HG02943 (cell line): ENCODE measurements around the gene DSCAML1.
"Not testable (repeated sequence)": the region's sequence is repeated elsewhere in the genome, so short reads cannot be mapped to it uniquely, and the experiment has no call there.

ENCODE experiments used
- ATAC-seq: cut with Tn5 transposase; IDR thresholded peaks from one replicate; pipeline ENCODE4 v1.9.1; 2021; ENCODE audit warnings: mild to moderate bottlenecking, low read depth, moderate library complexity; ENCODE audit not compliant: unreplicated experiment

The DSCAML1 gene

DNA sequence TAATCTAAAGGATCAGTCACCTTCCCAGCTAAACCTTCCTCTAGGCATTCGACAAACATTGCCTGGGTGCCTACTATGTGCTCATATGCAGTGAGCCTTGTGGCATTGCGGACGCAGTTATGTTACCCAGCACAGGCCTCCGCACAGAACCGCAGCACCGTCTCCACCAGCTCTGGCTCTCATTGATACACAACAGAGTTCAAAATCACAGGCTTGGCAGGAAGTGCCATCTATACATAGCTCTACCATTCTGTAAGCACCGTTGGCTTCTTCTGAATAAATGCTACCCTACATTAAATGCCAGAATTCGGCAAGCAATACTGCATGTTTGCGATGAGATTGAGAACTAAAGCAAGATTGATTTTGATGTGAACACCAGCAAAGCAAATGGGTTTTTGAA lies 31.0 kb downstream of the DSCAML1 start:
- no peak for ATAC-seq

DNA sequence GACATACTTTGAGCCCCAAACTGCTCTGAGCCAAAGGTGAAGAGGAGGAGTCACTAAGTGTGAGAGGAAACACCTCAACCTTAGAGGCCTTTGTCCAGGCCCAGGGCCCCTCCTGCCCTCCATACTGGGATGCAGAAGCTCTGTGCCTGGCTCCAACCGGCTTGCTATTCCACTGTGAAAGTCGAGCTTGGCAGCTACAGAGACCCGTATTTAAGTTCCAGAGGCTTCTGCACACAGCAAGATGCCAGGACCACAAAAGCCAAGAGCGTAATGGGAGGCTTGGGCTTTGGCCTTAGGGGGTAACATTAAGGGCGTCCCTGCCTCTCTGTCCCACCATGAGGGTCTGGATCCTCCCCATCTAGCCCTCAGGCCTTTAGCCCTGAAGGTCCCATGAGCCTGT lies 31.9 kb downstream of the DSCAML1 start:
- no peak for ATAC-seq

DNA sequence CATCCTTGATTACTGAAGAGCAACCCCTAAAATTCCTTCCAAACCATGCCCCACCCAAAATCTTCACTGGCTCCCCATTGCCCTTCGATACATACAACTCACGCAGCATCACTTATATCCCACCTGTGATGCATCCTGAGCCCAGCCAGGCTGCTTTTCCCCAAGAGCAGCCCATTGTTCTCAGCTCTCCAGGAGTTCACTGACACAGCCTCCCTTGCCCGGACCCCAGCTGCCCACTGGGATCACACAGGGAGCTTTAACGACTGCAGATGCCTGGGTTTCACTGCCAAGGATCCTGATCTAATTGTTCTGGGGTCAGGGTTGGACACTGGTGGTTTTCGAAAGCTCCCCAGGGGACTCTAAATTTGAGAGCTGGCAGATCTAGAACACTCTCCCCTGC lies 33.6 kb downstream of the DSCAML1 start:
- ATAC-seq = not testable (repeated sequence)

DNA sequence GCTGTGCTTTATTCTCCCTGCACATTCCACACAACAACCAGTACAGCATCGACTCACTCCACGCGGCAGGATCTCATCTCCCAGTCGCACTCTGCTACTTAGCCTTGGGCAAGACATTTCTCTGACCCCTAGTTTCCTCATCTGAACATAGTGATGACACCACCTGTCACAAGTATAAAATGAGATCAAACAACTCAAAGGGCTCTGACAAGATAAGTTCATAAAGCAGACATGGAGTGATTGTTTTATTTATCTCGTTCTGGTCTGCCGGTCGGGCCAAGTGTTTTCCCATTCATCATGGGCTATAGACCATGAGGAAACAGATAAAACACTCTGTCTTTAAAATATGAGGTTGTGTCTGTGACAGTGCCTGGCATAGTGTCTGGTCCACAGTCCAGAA lies 35.0 kb downstream of the DSCAML1 start:
- ATAC-seq = no peak

DNA sequence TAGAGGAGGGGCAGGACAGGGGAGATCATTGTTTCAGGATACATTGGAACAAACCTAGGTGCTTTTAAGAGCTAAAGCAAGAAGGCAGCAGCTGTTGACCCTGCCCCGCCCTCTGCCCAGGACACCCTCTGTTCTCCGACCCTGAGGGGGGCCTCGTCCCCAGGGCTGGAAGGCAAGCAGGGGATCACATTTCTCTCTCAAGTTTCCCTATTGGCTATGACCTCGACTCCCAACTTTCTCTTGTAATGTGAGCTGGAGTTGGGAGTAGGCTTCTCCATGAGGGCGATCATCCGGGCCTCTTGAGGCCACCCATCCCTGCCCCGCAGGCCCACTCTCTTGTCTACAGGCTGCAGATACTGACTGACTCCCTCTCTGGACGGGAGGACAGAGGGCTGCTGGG lies 37.7 kb downstream of the DSCAML1 start:
- no peak for ATAC-seq

DNA sequence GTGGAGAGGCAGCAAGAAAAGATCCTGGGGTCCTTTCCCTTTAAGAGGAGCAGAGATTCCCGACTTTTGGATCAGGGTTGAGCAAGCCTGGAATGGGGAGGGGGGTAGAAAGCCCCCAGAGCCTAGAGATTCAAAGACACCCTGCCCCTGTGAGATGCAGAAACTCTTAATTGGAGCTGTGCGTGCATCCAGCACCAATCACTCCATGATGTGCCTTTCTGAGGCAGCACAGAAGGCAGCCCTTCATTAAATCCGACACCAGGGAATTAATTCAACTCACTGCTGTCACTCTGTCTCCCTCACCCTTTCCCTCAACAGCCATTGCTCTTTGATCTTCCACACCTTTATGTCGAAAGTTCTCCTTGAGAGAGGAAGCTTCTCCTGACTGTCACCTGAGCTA lies 43.0 kb downstream of the DSCAML1 start:
- ATAC-seq = no peak

DNA sequence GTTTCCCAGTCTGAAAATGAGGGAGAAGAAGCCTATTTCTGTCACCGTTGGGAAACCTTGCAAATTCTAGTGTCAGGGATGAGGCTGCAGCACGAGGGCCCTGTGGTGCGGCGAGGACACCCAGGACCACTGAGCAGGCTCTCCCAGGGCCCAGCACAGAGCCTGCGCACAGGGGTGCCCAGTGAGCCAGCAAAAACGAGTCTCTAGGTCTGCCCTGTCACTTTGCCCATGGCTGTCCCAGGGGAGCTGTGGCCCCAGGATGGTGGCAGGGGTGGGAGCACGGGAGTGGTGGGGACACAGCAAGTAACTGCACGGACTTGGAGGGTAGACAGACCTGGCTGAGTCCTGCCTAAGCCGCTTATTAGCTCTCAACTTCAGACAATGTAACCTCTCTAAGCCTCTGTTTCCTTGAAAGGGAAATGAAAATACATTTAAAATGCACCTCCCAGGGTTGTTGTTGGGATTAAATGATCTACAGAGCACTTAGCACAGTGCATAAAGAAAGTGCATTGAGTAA lies 44.2 kb downstream of the DSCAML1 start:
- ATAC-seq = no peak

DNA sequence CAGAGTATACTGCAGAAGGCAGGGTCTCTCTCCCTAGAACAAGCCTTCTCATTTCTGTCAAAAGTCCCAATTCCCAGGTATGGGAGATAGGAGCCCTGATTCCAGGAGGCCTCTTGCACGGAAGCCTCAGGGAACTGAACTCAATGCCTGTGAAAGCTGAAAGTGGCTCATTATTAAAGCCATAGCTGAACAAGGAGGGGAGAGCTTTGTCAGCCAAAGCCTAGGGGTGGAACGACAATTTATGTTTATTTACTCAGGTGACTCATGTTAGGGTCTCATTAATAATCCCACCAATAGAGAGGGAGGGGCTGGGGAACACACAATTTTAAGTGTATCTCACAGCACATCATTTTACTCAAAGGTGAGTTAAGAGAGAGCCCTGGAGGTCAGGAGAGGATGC lies 44.9 kb downstream of the DSCAML1 start:
- ATAC-seq = no peak

DNA sequence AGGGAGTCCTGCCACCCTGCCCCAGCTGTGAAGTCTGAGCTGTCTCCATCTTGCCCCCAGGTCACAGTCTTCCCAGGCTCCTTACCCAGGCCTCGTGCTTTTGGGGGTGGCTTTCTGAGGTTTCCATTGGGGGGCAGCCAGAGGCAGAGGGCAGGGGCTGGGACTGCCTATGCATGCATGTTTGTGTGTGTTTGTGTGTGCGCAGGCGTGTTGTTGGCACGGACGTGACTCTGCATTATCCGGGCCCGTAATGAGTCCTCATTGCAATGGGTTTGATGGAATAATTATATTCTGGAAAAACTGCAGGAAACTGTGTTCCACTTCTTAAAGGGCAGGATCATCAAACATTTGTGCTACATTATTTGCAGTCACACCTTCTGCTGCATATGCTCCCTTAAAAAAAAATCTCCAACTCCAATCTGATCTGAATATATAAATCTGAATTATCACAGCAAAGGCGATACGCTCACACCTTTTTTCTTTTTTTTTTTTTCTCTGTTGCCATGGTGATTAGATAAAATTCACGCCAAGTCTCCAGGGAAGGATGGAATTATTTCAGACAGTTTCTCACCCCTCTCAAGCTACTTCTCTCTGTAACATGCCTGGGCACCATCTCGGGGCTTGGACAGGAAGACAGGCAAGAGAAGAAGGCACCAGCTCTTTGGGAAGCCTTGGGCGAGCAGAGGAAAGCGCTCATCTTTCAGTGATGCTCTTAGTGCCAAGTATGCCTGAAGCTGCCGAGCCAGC lies 45.9 kb downstream of the DSCAML1 start:
- no peak for ATAC-seq

DNA sequence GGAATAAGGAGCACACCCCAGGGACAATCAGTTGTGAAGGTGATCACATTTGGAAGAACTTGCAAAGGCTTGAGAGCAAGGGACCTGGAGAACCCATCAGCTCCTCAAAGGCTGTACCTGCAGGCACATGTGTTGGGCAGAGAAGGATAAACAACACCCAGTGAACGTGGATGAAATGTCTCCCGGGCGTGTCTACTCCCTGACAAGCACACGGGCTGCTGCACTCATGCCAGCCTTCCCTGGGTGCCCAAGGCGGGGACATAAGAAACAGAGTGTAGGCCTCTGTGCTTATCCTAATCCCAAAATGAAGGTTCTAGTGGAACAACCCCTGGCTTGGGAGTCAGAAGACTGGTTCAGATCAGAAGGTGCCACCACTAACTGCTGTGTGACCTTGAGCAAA lies 46.7 kb downstream of the DSCAML1 start:
- no peak for ATAC-seq

DNA sequence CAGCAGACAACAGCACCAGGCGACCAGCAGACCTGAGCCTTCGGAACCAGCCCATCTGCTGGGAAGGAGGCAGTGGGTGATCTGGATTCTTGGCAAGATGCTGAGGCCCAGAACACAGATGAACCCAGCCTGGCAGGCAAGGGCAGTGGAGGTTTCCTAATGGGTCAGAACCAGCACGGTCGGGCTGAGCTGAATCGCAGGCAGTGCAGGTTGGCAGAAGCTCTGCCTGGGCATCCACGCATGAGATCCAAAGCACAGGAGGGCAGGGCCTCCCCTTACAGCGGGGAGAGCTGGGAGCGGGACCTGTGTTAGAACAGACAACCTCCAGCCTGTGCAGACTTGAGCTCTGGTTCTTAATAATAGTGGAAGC lies 47.5 kb downstream of the DSCAML1 start:
- no peak for ATAC-seq

DNA sequence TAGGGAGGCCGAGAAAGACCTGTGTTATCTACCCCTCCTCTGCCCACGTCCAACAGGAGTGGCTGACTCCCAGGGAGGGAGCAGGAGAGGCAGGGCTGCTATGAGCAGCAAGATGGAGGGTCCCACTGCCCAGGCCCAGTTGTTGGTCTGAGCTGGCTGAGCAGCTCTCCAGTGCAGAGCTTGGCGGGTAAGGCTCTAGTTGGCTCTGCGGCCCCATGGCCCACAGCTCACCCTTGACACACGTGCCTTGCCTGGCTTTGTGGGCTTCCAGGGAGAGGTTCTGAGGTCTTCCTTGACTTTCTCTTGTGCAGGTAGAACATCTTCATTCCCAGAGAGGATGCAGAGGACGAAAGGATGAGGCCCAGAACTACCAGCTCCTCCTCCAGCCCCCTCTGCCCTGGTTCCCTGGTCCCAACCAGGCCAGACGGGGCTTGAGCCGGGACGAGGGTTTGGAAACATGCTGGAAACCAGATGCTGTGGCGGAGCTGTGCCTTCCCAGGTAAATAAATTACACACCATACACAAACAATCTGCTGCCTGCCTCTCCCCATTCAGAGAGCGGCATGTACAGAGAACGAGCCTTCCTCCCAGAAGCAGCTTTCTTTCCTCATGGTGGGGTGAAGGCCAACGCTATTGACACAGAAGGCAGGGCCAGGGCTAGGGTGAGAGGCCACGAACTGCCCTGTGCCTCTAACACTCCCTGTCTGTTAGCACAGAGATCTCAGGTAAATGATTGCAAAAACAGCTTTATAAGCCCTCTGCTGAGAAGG lies 48.1 kb downstream of the DSCAML1 start:
- ATAC-seq = no peak

DNA sequence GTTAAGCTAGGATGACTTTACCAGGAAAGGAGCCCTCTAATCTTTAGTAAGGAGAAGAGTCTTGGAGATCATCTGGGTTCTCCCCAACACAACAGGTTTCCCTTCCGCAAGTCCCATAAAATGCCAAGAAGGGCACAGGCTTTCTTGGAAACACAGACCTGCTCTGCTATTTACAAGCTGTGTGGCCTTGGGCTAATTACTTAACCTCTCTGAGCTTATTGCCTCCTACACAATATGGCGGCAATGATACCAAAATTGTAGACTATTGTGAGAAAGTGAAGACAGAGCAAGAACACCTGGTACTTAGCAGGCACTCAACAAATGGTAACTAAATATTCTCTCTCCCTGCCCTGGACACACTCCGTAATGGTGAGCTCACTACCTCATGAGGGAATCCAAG lies 49.1 kb downstream of the DSCAML1 start:
- no peak for ATAC-seq

DNA sequence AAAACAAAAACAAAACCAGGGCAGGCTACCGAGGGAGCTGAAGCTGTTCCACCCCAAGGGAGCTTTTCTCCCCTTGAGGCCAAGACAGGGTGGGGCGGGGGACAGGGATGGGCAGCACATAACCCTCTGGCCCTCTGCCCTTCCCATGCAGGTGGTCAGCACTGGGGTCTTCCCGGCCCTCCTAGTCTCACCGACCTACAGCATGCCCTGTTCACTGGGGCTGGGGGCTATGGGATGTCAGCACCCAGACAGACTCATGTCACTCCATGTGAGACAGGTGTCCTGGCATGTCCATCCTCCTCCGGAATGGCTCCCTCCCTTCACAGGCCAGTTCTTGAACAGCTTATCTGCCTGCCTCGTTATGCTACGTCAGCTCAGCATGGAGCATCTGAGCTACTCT lies 51.7 kb downstream of the DSCAML1 start:
- ATAC-seq = no peak

DNA sequence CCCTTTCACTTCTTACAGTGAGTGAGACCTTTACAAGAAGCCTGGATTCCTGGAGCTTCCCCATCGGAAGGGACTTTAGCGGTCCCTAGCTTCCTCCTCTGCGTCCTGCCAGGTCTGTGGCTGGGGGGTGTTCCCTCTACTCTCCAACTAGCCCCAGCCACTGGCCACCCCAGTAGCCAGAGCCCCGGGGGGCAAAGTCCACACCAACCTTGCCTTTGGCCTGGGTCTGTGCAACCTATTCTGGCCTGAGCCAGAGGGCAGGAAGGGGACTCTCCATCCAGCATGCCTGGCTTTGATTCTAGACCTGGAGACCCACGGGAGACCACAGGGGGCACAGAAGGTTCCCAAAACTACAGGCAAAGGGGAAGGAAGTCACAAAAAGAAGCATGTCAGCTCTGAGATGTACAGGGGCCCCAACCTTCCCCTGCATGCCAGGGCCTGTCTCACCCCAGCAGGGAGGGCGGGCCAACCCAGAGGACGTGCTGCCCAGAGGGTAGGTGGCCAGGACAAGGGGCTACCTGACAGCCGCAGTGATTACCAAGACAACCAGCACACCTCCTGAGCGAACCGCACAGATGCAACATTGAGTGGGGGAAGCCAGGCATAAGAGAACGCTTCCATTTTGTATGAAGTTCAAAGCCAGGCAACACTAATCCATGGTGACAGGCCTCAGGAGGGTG lies 52.4 kb downstream of the DSCAML1 start:
- no peak for ATAC-seq

DNA sequence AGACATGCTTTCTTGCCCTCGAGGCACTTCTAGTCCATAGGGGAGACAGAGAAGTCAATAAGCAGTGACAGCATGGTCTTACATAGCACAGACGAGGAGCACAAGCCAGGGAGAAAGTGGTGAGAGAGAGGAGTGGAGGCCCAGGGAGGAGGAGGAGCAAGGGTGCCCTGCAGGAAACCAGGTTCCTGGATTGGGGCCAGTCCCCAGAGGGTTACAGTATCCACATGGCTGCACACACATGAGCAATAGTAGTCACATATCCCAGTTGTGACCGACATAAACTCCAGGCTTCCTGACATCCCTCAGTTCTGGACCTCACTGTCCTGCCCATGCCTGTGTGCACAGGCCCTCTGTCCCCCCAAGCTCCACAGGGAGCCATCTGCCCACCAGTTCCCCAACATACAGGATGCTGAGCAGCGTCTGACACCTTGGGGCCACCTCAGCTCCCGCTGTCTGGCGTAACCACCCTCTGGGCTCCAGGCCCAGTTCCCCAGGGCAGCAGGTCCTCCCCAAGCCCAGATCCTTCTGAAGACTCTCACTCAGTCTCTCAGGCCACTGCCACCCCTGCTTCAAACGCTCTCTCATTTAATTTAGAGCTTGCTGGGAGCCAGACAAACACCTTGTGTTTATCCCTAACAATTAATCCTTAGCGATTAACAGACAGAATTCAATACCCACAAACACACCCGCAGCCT lies 53.7 kb downstream of the DSCAML1 start:
- ATAC-seq = no peak

DNA sequence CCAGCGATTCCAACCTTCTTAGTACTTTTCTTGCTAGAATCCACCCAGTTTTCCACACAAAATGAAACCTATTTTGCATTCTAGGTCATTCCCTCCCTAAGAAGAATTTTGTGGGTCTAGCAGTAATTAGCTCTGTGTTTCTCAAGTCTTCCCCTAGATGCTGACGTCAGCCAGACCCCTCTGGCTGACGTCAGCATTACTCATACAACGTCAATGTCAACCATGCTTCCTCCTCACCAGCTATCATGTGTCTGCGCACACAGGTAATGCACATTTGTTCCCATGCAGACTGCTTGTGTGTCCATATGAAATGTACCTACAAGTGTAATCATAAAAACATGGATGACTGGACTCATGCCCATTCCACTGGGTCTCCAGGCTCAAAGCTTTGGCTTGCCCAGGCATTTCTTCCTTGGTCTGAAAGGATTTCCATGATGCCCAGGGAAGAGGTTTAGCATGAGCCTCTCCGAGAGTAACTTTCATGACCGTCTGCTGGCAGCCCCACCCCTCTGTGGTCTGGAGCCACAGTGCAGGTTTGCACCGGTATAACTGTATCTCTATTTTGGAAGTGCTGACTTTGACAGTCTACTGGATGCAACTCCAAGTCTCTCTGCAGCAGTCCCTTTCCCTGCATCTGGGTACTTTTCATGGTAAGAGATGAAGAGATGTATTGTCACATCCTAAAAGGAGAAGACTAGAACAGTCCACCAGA lies 58.6 kb downstream of the DSCAML1 start:
- ATAC-seq = no peak

DNA sequence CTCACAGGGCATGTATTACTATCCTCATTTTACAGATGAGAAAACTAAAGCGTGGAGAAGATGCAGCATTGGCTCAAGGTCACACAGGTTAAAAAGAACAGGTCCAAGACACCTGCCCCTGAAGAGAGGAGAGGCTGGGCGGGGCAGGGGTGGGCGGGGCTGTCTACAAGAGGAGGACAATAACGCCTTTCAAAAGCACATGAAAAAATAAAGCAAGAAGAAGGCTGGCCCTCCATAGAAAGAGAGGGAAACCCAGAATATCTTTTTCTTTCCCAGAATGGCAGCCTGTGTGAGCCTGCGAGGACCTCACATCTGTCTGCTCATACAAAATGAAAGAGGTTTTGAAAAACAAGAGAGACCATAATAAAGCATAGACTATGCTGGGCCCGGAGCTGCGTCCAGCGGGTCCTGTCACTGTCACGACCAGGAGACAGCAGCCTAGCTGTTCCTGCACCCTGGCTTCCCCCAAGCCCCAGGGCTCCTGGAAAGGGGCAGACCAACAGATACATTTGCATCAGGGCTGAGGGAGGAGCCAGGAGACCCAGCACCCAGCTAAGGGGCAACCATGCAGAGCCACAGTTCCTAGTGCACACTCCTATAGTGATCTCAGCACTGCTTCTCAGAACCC lies 61.6 kb downstream of the DSCAML1 start:
- no peak for ATAC-seq

DNA sequence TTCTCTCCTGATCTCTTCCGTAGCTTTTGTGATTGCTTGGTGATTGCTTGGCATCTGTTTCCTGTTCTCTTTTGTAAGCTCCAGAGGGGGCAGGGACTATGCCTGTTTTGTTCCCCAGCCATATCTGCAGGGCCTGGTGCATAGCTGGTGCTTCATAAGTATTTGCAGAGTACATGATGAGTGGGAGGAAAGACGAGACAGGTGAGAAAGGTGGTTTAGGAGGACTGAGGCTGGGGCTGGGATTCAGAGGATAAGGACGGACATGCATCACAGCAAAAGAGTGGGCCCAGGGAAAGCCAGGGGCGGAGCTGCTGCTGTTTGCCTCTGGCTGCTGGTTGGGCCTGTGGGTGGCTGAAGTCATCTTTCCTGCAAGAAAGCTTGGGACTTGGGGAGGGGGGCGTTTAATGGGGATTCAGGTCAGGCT lies 62.4 kb downstream of the DSCAML1 start:
- no peak for ATAC-seq

DNA sequence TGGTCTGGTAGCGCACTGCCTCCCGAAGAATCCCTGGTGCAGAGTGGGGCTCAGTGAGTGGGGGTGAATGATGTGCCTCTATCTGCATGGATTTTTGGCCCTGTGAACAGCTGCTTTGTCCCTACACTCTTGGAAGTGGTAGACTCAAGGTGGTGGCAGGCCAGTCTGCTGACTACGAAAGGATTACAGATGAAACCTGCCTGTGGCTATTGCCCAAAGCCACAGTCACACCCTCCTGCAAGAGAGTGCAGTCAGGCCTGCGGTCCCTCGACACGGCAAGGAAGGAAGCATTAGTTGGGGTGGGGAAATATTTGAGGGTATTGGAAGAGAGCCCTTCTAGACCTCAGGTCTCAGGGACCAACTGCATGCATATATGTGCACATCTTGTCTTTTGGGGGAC lies 63.7 kb downstream of the DSCAML1 start:
- no peak for ATAC-seq
